HS-5 (cell line): ENCODE data around the gene CDY1.
"Not testable (repeated sequence)": the region's sequence is repeated elsewhere in the genome, so short reads cannot be mapped to it uniquely, and the experiment has no call there.

Source experiments
- DNase-seq: peaks from one replicate; pipeline ENCODE4 v3.0.0-alpha.2; 2012; ENCODE audit warnings: low read depth

CDY1 gene

DNA sequence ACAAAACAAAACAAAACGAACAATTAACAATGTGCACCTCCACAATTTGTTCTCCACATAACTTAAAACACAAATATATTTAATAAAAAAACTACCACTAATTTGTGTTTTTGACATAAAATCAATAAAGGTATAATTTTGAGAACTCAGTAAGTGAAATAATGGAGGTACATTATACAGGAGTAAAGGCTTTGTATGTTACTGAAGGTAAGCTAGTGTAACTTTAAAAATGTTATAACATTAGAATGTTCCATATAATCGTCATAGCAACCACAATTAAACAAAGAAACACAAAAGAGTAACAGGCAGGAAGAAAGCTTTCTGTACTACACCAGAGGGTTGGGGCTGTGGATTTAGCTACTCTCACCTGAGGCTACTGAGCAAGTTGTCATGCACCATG is at the start of gene CDY1:
TSS of gene CDY1 (plus strand) at position 301 of the 400 bp plus-strand sequence. CDS start 326 bp downstream, outside the sequence.
- not testable (repeated sequence) for DNase-seq

GRCh38 chrY:25593336-25593735 is 28.6 kb upstream of the CDY1 start:
- not testable (repeated sequence) for DNase-seq

- not testable (repeated sequence) for DNase-seq
Observed at GRCh38 chrY:25620209-25620608, 1.7 kb upstream of the CDY1 start.

DNA sequence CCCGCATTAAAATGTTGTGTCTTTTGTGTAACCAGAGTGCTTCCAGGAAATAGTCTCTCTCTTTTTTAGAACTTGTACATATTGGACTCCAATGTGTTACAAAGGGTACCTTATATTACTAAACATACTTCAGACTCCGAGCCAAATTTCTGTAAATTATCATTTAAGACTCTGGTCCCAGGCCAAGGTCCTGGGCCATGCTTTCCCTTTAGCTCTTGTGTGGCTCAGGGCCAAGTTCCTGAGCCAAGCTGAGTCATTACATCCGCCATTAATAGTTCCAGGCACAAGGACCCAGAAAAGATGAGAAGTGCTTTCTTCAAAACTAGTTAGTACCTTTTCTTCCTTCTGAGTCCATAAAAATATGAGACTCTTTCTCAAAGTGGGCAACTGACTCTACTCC is 4.6 kb downstream of the CDY1 start:
- DNase-seq, result not testable (repeated sequence)

DNA sequence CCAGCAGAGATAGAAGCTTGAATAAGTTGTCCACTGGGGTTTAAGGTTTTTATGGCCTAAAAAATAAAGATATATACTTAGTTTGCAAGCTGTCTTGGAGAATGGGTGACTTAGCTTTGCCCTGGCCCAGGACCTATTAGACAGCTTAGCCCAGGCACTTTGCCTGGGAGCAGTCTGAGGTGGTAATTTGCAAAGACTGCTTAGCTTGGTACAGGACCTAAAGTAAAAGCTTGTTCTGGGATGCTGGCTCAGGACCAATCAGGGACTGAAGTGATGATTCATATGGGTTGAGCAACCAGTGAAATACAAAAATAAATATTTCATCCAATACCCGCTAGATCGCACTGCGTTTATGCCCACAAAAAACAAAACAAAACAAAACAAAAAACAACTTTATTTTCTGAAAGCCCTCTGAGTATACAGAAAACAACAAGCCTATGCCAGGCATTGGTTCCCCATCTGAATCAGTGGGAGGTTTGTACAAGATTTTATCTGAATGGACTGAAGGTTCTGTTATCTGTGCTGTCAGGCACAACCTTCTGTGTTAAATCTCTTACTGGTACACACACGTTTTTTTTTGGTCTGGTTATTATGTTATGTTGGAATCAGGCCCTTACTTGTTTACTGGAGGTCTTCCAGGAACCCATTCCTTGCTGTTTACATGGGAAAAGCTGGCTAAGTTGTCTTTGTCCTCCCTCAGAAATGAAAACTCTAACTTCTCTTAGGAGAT is 8.6 kb downstream of the CDY1 start:
- not testable (repeated sequence) for DNase-seq

DNA sequence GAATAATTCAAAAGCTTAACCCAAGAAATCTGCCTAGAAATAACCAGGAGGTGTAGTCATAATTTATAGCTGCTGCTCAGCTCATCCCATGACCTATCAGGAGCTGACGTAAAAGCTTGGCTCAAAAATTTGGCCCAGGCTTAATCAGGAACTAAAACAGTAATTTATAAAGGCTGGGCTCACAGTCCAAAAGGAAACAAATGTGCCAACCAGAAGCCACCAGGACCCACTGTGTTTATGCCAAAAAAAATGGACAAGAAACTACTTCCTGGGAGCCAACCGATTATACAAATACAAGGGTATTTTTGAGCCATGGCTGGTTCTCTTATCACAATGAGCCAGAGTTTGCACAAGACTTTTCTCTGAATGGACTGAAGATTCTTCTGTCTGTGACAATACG is 17.9 kb downstream of the CDY1 start:
- DNase-seq, result not testable (repeated sequence)

DNA sequence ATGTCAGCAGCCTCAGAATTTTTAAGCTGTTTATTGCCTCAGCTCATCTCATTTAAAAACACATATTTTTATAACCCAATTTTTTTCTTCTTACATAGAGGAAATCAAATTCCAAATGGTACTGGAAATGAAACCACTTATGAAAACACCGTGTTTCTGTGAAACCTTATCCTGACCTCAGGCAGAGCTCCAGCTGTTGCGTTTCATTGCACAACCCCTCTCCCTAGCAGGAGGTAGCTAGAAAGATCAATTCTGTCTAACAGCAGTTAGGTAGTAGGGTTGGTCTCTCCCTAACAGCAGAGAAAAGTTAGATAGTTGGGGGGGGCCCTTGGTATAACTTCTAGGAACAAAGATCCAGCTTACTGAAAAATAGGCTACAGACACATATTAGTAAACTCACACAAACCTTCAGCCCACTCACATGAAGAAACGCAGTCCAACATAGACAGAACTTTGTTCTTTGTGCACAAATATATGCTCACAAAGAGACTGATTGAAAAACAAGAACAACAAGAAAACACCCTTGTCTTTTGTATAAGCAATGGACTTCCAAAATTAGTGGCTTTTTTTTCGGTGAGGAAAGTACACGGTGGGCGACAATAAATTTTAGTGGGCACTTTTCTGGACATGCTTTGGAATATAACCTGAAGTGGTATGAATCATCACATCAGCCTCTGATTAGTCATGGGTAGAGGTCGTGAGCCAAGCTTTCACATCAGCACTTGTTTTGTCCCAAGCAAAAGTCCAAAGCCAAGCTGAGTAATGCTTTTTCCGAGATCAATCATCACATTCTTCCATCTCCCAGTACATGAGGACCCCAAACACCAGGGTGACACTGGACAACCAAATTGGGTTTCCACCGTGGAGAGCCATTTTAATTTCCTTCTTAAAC is 21.4 kb downstream of the CDY1 start:
- not testable (repeated sequence) for DNase-seq
